Fibroblast of lung (primary cell): ENCODE results near the gene ZC3H13. TPM values are rescaled to one million over a fixed set of nuclear protein-coding genes. Genes with fewer than 3 reads are reported as not detected.

Experiments used
- DNase-seq, 2 donors: peaks; one replicate each; pipeline versions ENCODE4 v3.0.0 to v3.0.0-alpha.2; 2010; ENCODE audit warnings: low read depth in 2 of 2
- H2AFZ ChIP-seq: 2 replicates; pipeline ENCODE4 v1.5.1; 2012; ENCODE audit warnings: low read length, control low read depth, inconsistent platforms
- H3K27ac ChIP-seq: 2 replicates; pipeline ENCODE4 v1.5.1; 2011; ENCODE audit warnings: low read length, control low read depth; ENCODE audit not compliant: insufficient read depth
- H3K27me3 ChIP-seq: 2 replicates; pipeline ENCODE4 v1.5.1; 2011; ENCODE audit warnings: mild to moderate bottlenecking, low read length; ENCODE audit not compliant: control insufficient read depth, insufficient read depth
- H3K36me3 ChIP-seq: 2 replicates; pipeline ENCODE4 v1.5.1; 2011; ENCODE audit warnings: low read length; ENCODE audit not compliant: control insufficient read depth, insufficient read depth
- H3K4me1 ChIP-seq: 2 replicates; pipeline ENCODE4 v1.5.1; 2011; ENCODE audit warnings: low read length; ENCODE audit not compliant: control insufficient read depth, insufficient read depth; ENCODE audit errors: extremely low read depth
- H3K4me2 ChIP-seq: 2 replicates; pipeline ENCODE4 v1.5.1; 2011; ENCODE audit warnings: low read length, control low read depth; ENCODE audit not compliant: insufficient read depth; ENCODE audit errors: extremely low read depth
- H3K4me3 ChIP-seq, 4 experiments: fragments of 200-600 bp in 1 of 4; sonication (generic) in 1 of 4; replicated peaks in 1 of 4; 2 replicates each; pipeline ENCODE4 v1.5.1; 2011 to 2016; ENCODE audit warnings: low read length in 4 of 4, low read depth in 3 of 4, mild to moderate bottlenecking in 3 of 4, control low read depth in 2 of 4, inconsistent platforms in 1 of 4, mixed read lengths in 1 of 4; ENCODE audit not compliant: insufficient read depth in 1 of 4; ENCODE audit errors: control extremely low read depth in 1 of 4
- H3K79me2 ChIP-seq: 2 replicates; pipeline ENCODE4 v1.5.1; 2012; ENCODE audit warnings: mild to moderate bottlenecking, low read length, inconsistent platforms; ENCODE audit not compliant: control insufficient read depth, insufficient read depth
- H3K9ac ChIP-seq: 2 replicates; pipeline ENCODE4 v1.5.1; 2011; ENCODE audit warnings: mild to moderate bottlenecking, low read length, control low read depth; ENCODE audit not compliant: insufficient read depth
- H3K9me3 ChIP-seq: 2 replicates; pipeline ENCODE4 v1.5.1; 2012; ENCODE audit warnings: low read depth, low read length; ENCODE audit not compliant: control insufficient read depth, insufficient read depth
- H4K20me1 ChIP-seq: 2 replicates; pipeline ENCODE4 v1.5.1; 2011; ENCODE audit warnings: low read length; ENCODE audit not compliant: control insufficient read depth, insufficient read depth; ENCODE audit errors: extremely low read depth
- CTCF ChIP-seq, 2 donors: IDR thresholded peaks in 1 of 2; conservative IDR thresholded peaks in 1 of 2; 1 replicate in 1 of 2; 2 replicates in 1 of 2; pipeline ENCODE4 v1.5.1; 2011 to 2012; ENCODE audit warnings: low read length in 2 of 2, control low read depth in 1 of 2, inconsistent platforms in 1 of 2, low read depth in 1 of 2, mild to moderate bottlenecking in 1 of 2
- EZH2 ChIP-seq: IDR thresholded peaks from 2 replicates; pipeline ENCODE4 v1.5.1; 2012; ENCODE audit warnings: low read length, control low read depth, mild to moderate bottlenecking; ENCODE audit errors: missing control alignments
- polyA plus RNA-seq, 2 donors: library from polyadenylated mRNA; depleted of rRNA in 1 of 2; stranded (reverse) in 1 of 2; unstranded in 1 of 2; fragments of >200 nt; gene quantifications; 2 replicates each; pipeline ENCODE4 v1.2.1, GENCODE V29; 2011 to 2012; ENCODE audit warnings: missing spikeins in 1 of 2
- total RNA-seq: library from RNA; depleted of rRNA; stranded (reverse); fragments of >200 nt; gene quantifications from 2 replicates; pipeline ENCODE4 v1.2.1, GENCODE V29; 2014

The ZC3H13 gene
- total and polyA plus RNA-seq, 2 donors (not counting 1 experiment from before 2014, with no cell fraction given) = 4.5 to 21.8 TPM

GRCh38 chr13:46016216-46016615, 36.3 kb downstream of the ZC3H13 start:
- Histone ChIP-seq H2AFZ (no peak overlapping the region), H3K9me3 (no peaks in the 10 kb centered on the region), H3K4me1 (no peaks in the 10 kb centered on the region), H3K79me2 (no peaks in the 10 kb centered on the region), H3K4me2 (no peak overlapping the region), H3K4me3 (no peak overlapping the region), H3K36me3 (no peaks in the 10 kb centered on the region), H3K9ac (no peak overlapping the region), H4K20me1 (no peaks in the 10 kb centered on the region), H3K27ac (no peak overlapping the region), H3K27me3 (no peaks in the 10 kb centered on the region)
- no peak for TF ChIP-seq CTCF (conservative IDR thresholded peaks at IDR 0.05 in 1 of 2, IDR thresholded peaks at IDR 0.05 in 1 of 2; ENCODE audit: low read depth in 1 of 2, low read length in 2 of 2)
- no peak for TF ChIP-seq EZH2
- DNase-seq = no peak

- no peak overlapping the region for H3K4me3 ChIP-seq
- no peaks in the 10 kb centered on the region for H3K27me3 ChIP-seq
- H3K4me1 ChIP-seq = no peaks in the 10 kb centered on the region
- no peak for TF ChIP-seq EZH2
- TF ChIP-seq CTCF (conservative IDR thresholded peaks at IDR 0.05 in 1 of 2, IDR thresholded peaks at IDR 0.05 in 1 of 2; ENCODE audit: low read depth in 1 of 2, low read length in 2 of 2) = no peak
- H3K27ac ChIP-seq = no peak overlapping the region
- DNase-seq = peak in 1 of 2 donors; percentile 12
- no peak overlapping the region for H2AFZ ChIP-seq
- H3K9ac ChIP-seq = no peak overlapping the region
- H3K79me2 ChIP-seq = no peaks in the 10 kb centered on the region
- no peaks in the 10 kb centered on the region for H3K36me3 ChIP-seq
- H3K4me2 ChIP-seq = no peak overlapping the region
- H4K20me1 ChIP-seq = no peaks in the 10 kb centered on the region
- no peaks in the 10 kb centered on the region for H3K9me3 ChIP-seq
Measured at GRCh38 chr13:46015366-46015765, 37.2 kb downstream of the ZC3H13 start.

GRCh38 chr13:46012404-46012803, 40.1 kb downstream of the ZC3H13 start:
- Histone ChIP-seq H3K9me3 (no peaks in the 10 kb centered on the region), H3K27me3 (no peaks in the 10 kb centered on the region), H3K4me1 (no peaks in the 10 kb centered on the region), H3K4me2 (no peak overlapping the region), H3K4me3 (no peak overlapping the region), H2AFZ (no peak overlapping the region), H3K36me3 (peaks cover 2% of the 10 kb centered on the region), H3K9ac (no peak overlapping the region), H3K79me2 (no peaks in the 10 kb centered on the region), H4K20me1 (no peaks in the 10 kb centered on the region), H3K27ac (no peak overlapping the region)
- DNase-seq = no peak
- no peak for TF ChIP-seq CTCF (conservative IDR thresholded peaks at IDR 0.05 in 1 of 2, IDR thresholded peaks at IDR 0.05 in 1 of 2; ENCODE audit: low read depth in 1 of 2, low read length in 2 of 2)
- TF ChIP-seq EZH2 = no peak
